Stomach (tissue), 9 donors: Measurements from ENCODE around the gene BAG1. TPM values are rescaled to one million over a fixed set of nuclear protein-coding genes. Genes with fewer than 3 reads are reported as not detected.

ENCODE experiments used
- DNase-seq, 2 donors: peaks; one replicate each; pipeline versions ENCODE4 v3.0.0 to v3.0.0-alpha.2; 2013 to 2019
- H3K27ac ChIP-seq, 5 donors: fragments of 200-600 bp in 4 of 5; sonication (generic) in 4 of 5; one replicate each; pipeline ENCODE4 v1.5.1; 2013 to 2019; ENCODE audit warnings: mild to moderate bottlenecking in 1 of 5, moderate library complexity in 1 of 5
- H3K27me3 ChIP-seq, 3 donors: fragments of 200-600 bp; sonication (generic); one replicate each; pipeline ENCODE4 v1.5.1; 2017 to 2019; ENCODE audit warnings: mixed run types in 1 of 3
- H3K36me3 ChIP-seq, 4 donors: fragments of 200-600 bp; sonication (generic); 1 replicate in 3 of 4; 2 replicates in 1 of 4; pipeline ENCODE4 v1.5.1; 2016 to 2019
- H3K4me1 ChIP-seq, 4 donors: fragments of 200-600 bp; sonication (generic); one replicate each; pipeline ENCODE4 v1.5.1; 2016 to 2019
- H3K4me3 ChIP-seq, 4 donors: fragments of 200-600 bp; sonication (generic) in 3 of 4; one replicate each; pipeline ENCODE4 v1.5.1; 2016 to 2019; ENCODE audit warnings: mild to moderate bottlenecking in 1 of 4
- H3K9me3 ChIP-seq, 4 donors: fragments of 200-600 bp; sonication (generic); one replicate each; pipeline ENCODE4 v1.5.1; 2016 to 2019
- EP300 ChIP-seq: sonication (generic); formaldehyde crosslinking; IDR thresholded peaks from one replicate; pipeline ENCODE4 v1.6.1; 2017; ENCODE audit warnings: antibody characterized with exemption
- POLR2A ChIP-seq, 4 donors: fragments of 450-650 bp; IDR thresholded peaks; one replicate each; pipeline ENCODE4 v1.6.1; 2016; ENCODE audit warnings: antibody characterized with exemption in 4 of 4, control low read depth in 2 of 4, mild to moderate bottlenecking in 1 of 4, moderate library complexity in 1 of 4
- POLR2AphosphoS5 ChIP-seq, 3 donors: sonication (generic); formaldehyde crosslinking; IDR thresholded peaks; one replicate each; pipeline ENCODE4 v1.6.1; 2016; ENCODE audit warnings: antibody characterized with exemption in 3 of 3
- WGBS, 5 donors: extraction: QIAGEN DNeasy Blood & Tissue Kit in 3 of 5; methylation state at CpG; one replicate each; pipeline versions ENCODE4 v1.1.5 to v1.1.7; 2013 to 2018; 5-methylcytosine and 5-hydroxymethylcytosine counted together
- intact Hi-C: fragments of 100-400 bp; cut with DNase I; formaldehyde crosslinking; loops from one replicate; pipeline ENCODE4 v1.15.1; 2023; ENCODE audit warnings: low total_unique reads
- polyA plus RNA-seq, 3 donors: library from polyadenylated mRNA; stranded (reverse); fragments of 200-250 nt; gene quantifications; one replicate each; pipeline ENCODE4 v1.2.3, GENCODE V29; 2013
- total RNA-seq, 5 donors: library from RNA; depleted of rRNA; stranded (reverse); fragments of >200 nt; gene quantifications; one replicate each; pipeline versions ENCODE4 v1.1.0 to v1.2.3, GENCODE V29; 2014 to 2016
- TF ChIP-seq, protein P1 (sequence below), 7 experiments: fragments of 450-650 bp in 4 of 7; fragments of 200-600 bp in 3 of 7; sonication (generic) in 3 of 7; IDR thresholded peaks; one replicate each; pipeline ENCODE4 v1.5.1; 2016 to 2019; ENCODE audit warnings: antibody characterized with exemption in 7 of 7, control low read depth in 2 of 7, mild to moderate bottlenecking in 1 of 7
- donor health status: healthy with polysubstance abuse.
- donor health status: Bipolar disorder and iron deficiency.
- donor health status: healthy.

BAG1 gene
- total and polyA plus RNA-seq, 8 donors, result 2.3 to 461 (median 132) TPM

DNA sequence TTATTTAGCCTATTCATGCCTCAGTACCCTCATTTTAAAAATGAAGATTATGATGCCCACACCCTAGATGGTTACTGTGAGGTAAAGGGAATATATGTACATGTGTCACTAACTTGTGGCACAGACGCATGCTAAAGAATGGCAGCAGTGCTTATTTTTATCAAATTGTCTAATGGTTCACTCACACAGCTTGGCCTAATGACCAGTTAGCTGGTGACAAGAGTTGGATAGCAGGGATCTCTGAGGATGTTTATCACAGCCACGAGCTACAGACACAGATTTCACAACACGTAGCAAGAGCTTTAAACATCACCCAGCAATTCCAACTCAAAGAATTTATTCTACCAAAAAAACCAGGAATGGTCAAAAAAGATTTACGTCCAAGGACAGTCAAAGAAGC lies 7.2 kb downstream of the BAG1 start:
- no peaks in the 10 kb centered on the region for H3K27me3 ChIP-seq
- H3K4me1 ChIP-seq, result peaks cover 0 to 13% (median 3%) of the 10 kb centered on the region in 4 donors
- DNase-seq, result no peak
- H3K36me3 ChIP-seq, result peaks cover 100% of the 10 kb centered on the region in 4 donors
- H3K9me3 ChIP-seq, result no peaks in the 10 kb centered on the region
- intact Hi-C loops, result no loop called here
- no peak overlapping the region for H3K4me3 ChIP-seq
- TF ChIP-seq POLR2AphosphoS5 (IDR thresholded peaks at IDR 0.05) (no peak), POLR2A (IDR thresholded peaks at IDR 0.05) (no peak), EP300 (no peak)
- TF ChIP-seq, protein P1, sequence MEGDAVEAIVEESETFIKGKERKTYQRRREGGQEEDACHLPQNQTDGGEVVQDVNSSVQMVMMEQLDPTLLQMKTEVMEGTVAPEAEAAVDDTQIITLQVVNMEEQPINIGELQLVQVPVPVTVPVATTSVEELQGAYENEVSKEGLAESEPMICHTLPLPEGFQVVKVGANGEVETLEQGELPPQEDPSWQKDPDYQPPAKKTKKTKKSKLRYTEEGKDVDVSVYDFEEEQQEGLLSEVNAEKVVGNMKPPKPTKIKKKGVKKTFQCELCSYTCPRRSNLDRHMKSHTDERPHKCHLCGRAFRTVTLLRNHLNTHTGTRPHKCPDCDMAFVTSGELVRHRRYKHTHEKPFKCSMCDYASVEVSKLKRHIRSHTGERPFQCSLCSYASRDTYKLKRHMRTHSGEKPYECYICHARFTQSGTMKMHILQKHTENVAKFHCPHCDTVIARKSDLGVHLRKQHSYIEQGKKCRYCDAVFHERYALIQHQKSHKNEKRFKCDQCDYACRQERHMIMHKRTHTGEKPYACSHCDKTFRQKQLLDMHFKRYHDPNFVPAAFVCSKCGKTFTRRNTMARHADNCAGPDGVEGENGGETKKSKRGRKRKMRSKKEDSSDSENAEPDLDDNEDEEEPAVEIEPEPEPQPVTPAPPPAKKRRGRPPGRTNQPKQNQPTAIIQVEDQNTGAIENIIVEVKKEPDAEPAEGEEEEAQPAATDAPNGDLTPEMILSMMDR (IDR thresholded peaks at IDR 0.05), result no peak
- H3K27ac ChIP-seq, result no peak overlapping the region
- WGBS, 5 donors, result 87 to 93% (median 91%) methylated on average over 4 of the region's 4 CpGs

DNA sequence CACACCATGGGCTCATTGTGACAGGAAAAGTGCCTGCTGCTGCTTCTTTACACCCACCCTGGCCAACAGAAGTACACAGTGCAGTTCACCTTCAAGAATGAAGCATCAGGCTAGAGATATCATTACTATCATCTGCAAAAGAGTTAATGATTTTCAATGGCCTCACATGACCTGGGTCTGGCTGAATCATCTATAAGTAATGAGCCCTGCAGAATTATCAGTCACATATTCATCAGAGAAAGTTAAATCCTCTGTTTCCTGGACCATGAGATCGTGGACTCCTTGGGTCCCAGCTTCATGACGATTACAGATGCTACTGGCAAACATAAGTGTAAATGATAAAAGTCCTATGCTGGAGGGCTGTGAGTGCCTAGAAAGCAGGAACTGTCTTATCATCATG lies 8.3 kb downstream of the BAG1 start:
- H3K27ac ChIP-seq, result no peak overlapping the region
- intact Hi-C loops, result no loop called here

DNA sequence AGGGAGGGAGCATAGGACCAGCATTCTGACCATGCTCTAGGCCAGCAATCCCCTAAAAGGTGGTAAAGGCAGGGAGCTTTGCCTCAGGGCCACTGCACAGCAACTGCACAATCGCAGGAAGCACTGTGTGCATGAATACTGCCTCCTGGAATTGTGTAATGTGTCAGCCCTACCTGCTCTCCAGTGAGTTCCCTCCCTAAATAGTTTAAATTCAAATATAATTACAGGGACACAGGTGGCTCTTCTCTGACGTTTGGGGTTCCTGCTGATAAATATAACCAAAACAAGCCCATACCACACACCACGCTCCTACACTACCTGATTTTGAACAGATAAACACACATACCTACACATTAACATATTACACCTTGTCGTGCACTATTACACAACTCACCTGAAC lies 9.0 kb downstream of the BAG1 start:
- TF ChIP-seq POLR2AphosphoS5 (IDR thresholded peaks at IDR 0.05) (no peak), POLR2A (IDR thresholded peaks at IDR 0.05) (no peak), EP300 (no peak)
- TF ChIP-seq, protein P1 (IDR thresholded peaks at IDR 0.05), result no peak
- Histone ChIP-seq H3K4me1 (no peaks in the 10 kb centered on the region), H3K27me3 (no peaks in the 10 kb centered on the region), H3K27ac (no peak overlapping the region), H3K4me3 (no peak overlapping the region), H3K9me3 (no peaks in the 10 kb centered on the region), H3K36me3 (peaks cover 87 to 100% (median 99%) of the 10 kb centered on the region in 4 donors)
- 87 to 96% (median 92%) methylated on average over 4 of the region's 4 CpGs for WGBS, 5 donors
- no peak for DNase-seq
- intact Hi-C loops, result no loop called here

More for the DNA sequence above, 8.3 kb downstream of the BAG1 start:
- Histone ChIP-seq H3K4me3 (no peak overlapping the region), H3K4me1 (peaks cover 0 to 6% (median 0%) of the 10 kb centered on the region in 4 donors), H3K9me3 (no peaks in the 10 kb centered on the region), H3K36me3 (peaks cover 93 to 100% (median 99%) of the 10 kb centered on the region in 4 donors), H3K27me3 (no peaks in the 10 kb centered on the region)
- 82 to 94% (median 89%) methylated on average over 2 of the region's 2 CpGs for WGBS, 5 donors
- no peak for DNase-seq
- TF ChIP-seq, protein P1 (IDR thresholded peaks at IDR 0.05), result no peak

DNA sequence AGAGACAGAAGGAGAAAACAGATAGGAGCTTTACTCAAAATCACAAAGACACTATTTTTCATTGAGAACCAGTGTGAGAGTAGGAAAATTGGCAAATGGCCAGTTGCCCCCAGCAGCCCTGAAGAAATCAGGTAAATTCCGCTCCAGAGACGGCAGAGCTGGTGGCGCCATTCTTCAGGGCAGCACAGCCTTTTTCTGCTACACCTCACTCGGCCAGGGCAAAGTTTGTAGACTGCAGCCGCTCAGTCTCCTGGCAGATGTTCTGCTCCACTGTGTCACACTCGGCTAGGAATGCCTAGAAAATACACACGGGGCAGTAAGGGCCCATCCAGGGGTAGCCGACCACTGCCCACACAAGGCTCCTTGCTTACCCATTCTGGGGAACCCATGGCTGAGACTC lies 9.5 kb downstream of the BAG1 start:
- TF ChIP-seq POLR2A (IDR thresholded peaks at IDR 0.05) (no peak), POLR2AphosphoS5 (IDR thresholded peaks at IDR 0.05) (no peak), EP300 (no peak)
- TF ChIP-seq, protein P1 (IDR thresholded peaks at IDR 0.05), result no peak
- Histone ChIP-seq H3K9me3 (no peaks in the 10 kb centered on the region), H3K4me3 (no peak overlapping the region), H3K27ac (no peak overlapping the region), H3K36me3 (peaks cover 82 to 100% (median 99%) of the 10 kb centered on the region in 4 donors), H3K4me1 (no peaks in the 10 kb centered on the region), H3K27me3 (no peaks in the 10 kb centered on the region)
- intact Hi-C loops, result no loop called here
- WGBS, 5 donors, result 90 to 96% (median 95%) methylated on average over 7 to 8 of the region's 8 CpGs
- no peak for DNase-seq
